ENCODE measurements around the gene CST11. TPM values are rescaled to one million over a fixed set of nuclear protein-coding genes. Genes with fewer than 3 reads are reported as not detected.
A peak's percentile ranks its signal among the peaks of the same experiment; 100 is the strongest.

Gene CST11
- total RNA-seq, 3 donors from 2014 or later: not detected

- no peaks in the 10 kb centered on the region for H3K9me3 Mint-ChIP-seq
Observed at GRCh38 chr20:23445596-23446217, 7.0 kb downstream of the CST11 start.

GRCh38 chr20:23444859-23445258, 7.8 kb downstream of the CST11 start:
- Mint-ChIP-seq H3K36me3 (ENCODE audit: insufficient read depth) (no peaks in the 10 kb centered on the region), H3K27me3 (ENCODE audit: low read depth) (no peaks in the 10 kb centered on the region), H3K4me1 (ENCODE audit: low read depth) (peaks cover 4% of the 10 kb centered on the region), H3K9me3 (no peaks in the 10 kb centered on the region), H3K4me3 (no peak overlapping the region)
- no peak for ATAC-seq
- DNase-seq: no peak

More at GRCh38 chr20:23445596-23446217, 7.0 kb downstream of the CST11 start:
- no peak for ATAC-seq
- no peak for DNase-seq
- Mint-ChIP-seq H3K27me3 (ENCODE audit: low read depth) (no peaks in the 10 kb centered on the region), H3K4me1 (ENCODE audit: low read depth) (peaks cover 5% of the 10 kb centered on the region), H3K36me3 (ENCODE audit: insufficient read depth) (no peaks in the 10 kb centered on the region), H3K4me3 (no peak overlapping the region)

- H3K36me3 Mint-ChIP-seq (ENCODE audit: insufficient read depth): no peaks in the 10 kb centered on the region
- no peak for ATAC-seq
- H3K27me3 Mint-ChIP-seq (ENCODE audit: low read depth): no peaks in the 10 kb centered on the region
- no peaks in the 10 kb centered on the region for H3K9me3 Mint-ChIP-seq
- H3K4me3 Mint-ChIP-seq: no peak overlapping the region
- H3K4me1 Mint-ChIP-seq (ENCODE audit: low read depth): no peaks in the 10 kb centered on the region
- no peak for DNase-seq
Observed at GRCh38 chr20:23442436-23442835, 10.2 kb downstream of the CST11 start.

GRCh38 chr20:23441850-23442313, 10.8 kb downstream of the CST11 start:
- no peaks in the 10 kb centered on the region for H3K27me3 Mint-ChIP-seq (ENCODE audit: low read depth)
- ATAC-seq (peak; percentile 55 to 79), DNase-seq (peak; percentile 43)
- H3K9me3 Mint-ChIP-seq: no peaks in the 10 kb centered on the region
- H3K36me3 Mint-ChIP-seq (ENCODE audit: insufficient read depth): no peaks in the 10 kb centered on the region
- no peaks in the 10 kb centered on the region for H3K4me1 Mint-ChIP-seq (ENCODE audit: low read depth)
- no peak overlapping the region for H3K4me3 Mint-ChIP-seq

- no peak for DNase-seq
- H3K4me1 Mint-ChIP-seq (ENCODE audit: low read depth): no peaks in the 10 kb centered on the region
- no peaks in the 10 kb centered on the region for H3K36me3 Mint-ChIP-seq (ENCODE audit: insufficient read depth)
- H3K4me3 Mint-ChIP-seq: no peak overlapping the region
- no peak for ATAC-seq
- no peaks in the 10 kb centered on the region for H3K9me3 Mint-ChIP-seq
- H3K27me3 Mint-ChIP-seq (ENCODE audit: low read depth): no peaks in the 10 kb centered on the region
Observed at GRCh38 chr20:23440004-23440403, 12.7 kb downstream of the CST11 start.

- Mint-ChIP-seq H3K9me3 (no peaks in the 10 kb centered on the region), H3K27me3 (ENCODE audit: low read depth) (no peaks in the 10 kb centered on the region), H3K4me3 (no peak overlapping the region), H3K36me3 (ENCODE audit: insufficient read depth) (no peaks in the 10 kb centered on the region), H3K4me1 (ENCODE audit: low read depth) (no peaks in the 10 kb centered on the region)
- ATAC-seq: no peak
- DNase-seq: no peak
Observed at GRCh38 chr20:23438661-23439060, 14.0 kb downstream of the CST11 start.

GRCh38 chr20:23437126-23437899, 15.4 kb downstream of the CST11 start:
- no peak for ATAC-seq
- Mint-ChIP-seq H3K4me1 (ENCODE audit: low read depth) (no peaks in the 10 kb centered on the region), H3K9me3 (no peaks in the 10 kb centered on the region), H3K27me3 (ENCODE audit: low read depth) (no peaks in the 10 kb centered on the region), H3K36me3 (ENCODE audit: insufficient read depth) (no peaks in the 10 kb centered on the region), H3K4me3 (no peak overlapping the region)
- DNase-seq: no peak

- Mint-ChIP-seq H3K4me3 (no peak overlapping the region), H3K4me1 (ENCODE audit: low read depth) (no peaks in the 10 kb centered on the region), H3K9me3 (no peaks in the 10 kb centered on the region), H3K27me3 (ENCODE audit: low read depth) (no peaks in the 10 kb centered on the region), H3K36me3 (ENCODE audit: insufficient read depth) (no peaks in the 10 kb centered on the region)
- ATAC-seq (no peak), DNase-seq (no peak)
Observed at GRCh38 chr20:23436681-23437080, 16.0 kb downstream of the CST11 start.

- no peak for DNase-seq
- Mint-ChIP-seq H3K36me3 (ENCODE audit: insufficient read depth) (no peaks in the 10 kb centered on the region), H3K4me3 (no peak overlapping the region), H3K9me3 (no peaks in the 10 kb centered on the region), H3K27me3 (ENCODE audit: low read depth) (no peaks in the 10 kb centered on the region), H3K4me1 (ENCODE audit: low read depth) (no peaks in the 10 kb centered on the region)
- ATAC-seq: no peak
Observed at GRCh38 chr20:23435626-23436539, 16.8 kb downstream of the CST11 start.

GRCh38 chr20:23434521-23435313, 18.0 kb downstream of the CST11 start:
- Mint-ChIP-seq H3K4me1 (ENCODE audit: low read depth) (no peaks in the 10 kb centered on the region), H3K9me3 (no peaks in the 10 kb centered on the region), H3K27me3 (ENCODE audit: low read depth) (no peaks in the 10 kb centered on the region), H3K36me3 (ENCODE audit: insufficient read depth) (no peaks in the 10 kb centered on the region), H3K4me3 (no peak overlapping the region)
- no peak for ATAC-seq
- no peak for DNase-seq

- ATAC-seq: no peak
- no peaks in the 10 kb centered on the region for H3K36me3 Mint-ChIP-seq (ENCODE audit: insufficient read depth)
- no peak for DNase-seq
- H3K4me1 Mint-ChIP-seq (ENCODE audit: low read depth): no peaks in the 10 kb centered on the region
- H3K4me3 Mint-ChIP-seq: no peak overlapping the region
- no peaks in the 10 kb centered on the region for H3K9me3 Mint-ChIP-seq
- H3K27me3 Mint-ChIP-seq (ENCODE audit: low read depth): no peaks in the 10 kb centered on the region
Observed at GRCh38 chr20:23433628-23434027, 19.0 kb downstream of the CST11 start.

GRCh38 chr20:23425129-23425528, 27.5 kb downstream of the CST11 start:
- H3K27me3 Mint-ChIP-seq (ENCODE audit: low read depth): peaks cover 7% of the 10 kb centered on the region
- no peaks in the 10 kb centered on the region for H3K9me3 Mint-ChIP-seq
- ATAC-seq (no peak), DNase-seq (no peak)
- no peak overlapping the region for H3K4me3 Mint-ChIP-seq
- no peaks in the 10 kb centered on the region for H3K36me3 Mint-ChIP-seq (ENCODE audit: insufficient read depth)
- peaks cover 14% of the 10 kb centered on the region for H3K4me1 Mint-ChIP-seq (ENCODE audit: low read depth)

- Mint-ChIP-seq H3K4me3 (peak within 1 kb of the TSS; percentile 93), H3K4me1 (ENCODE audit: low read depth) (peaks cover 40% of the 10 kb centered on the region), H3K27me3 (ENCODE audit: low read depth) (peaks cover 7% of the 10 kb centered on the region), H3K36me3 (ENCODE audit: insufficient read depth) (no peaks in the 10 kb centered on the region), H3K9me3 (no peaks in the 10 kb centered on the region)
- ATAC-seq (peak; percentile 98 to 99), DNase-seq (peak; percentile 87)
Observed at GRCh38 chr20:23420943-23421931, 31.4 kb downstream of the CST11 start, which contains the start of gene NAPB. Gene NAPB, minus strand, starts transcription at chr20:23421488. Its CDS starts 86 bp downstream, at chr20:23421402.
